Heart left ventricle (tissue), 16 donors: ENCODE measurements around the gene LRRTM4. TPM values are rescaled to one million over a fixed set of nuclear protein-coding genes. Genes with fewer than 3 reads are reported as not detected.

Source experiments
- ATAC-seq, 4 donors: fragments of 200-7000 bp; cut with Tn5 transposase; one replicate each; pipeline ENCODE4 v1.9.1; 2020 to 2022; ENCODE audit warnings: moderate library complexity in 4 of 4, mild to moderate bottlenecking in 3 of 4, moderate number of reproducible peaks in 1 of 4
- DNase-seq, 5 donors: peaks; one replicate each; pipeline ENCODE4 v3.0.0-alpha.2; 2020
- H3K27ac ChIP-seq, 12 donors: fragments of 200-600 bp; sonication (generic) in 4 of 12; one replicate each; pipeline versions ENCODE4 v1.5.0 to v1.8.0; 2016 to 2022; ENCODE audit warnings: mild to moderate bottlenecking in 2 of 12
- H3K27me3 ChIP-seq, 9 donors: fragments of 200-600 bp; sonication (generic) in 2 of 9; one replicate each; pipeline versions ENCODE4 v1.5.1 to v1.8.0; 2016 to 2022; ENCODE audit warnings: mild to moderate bottlenecking in 3 of 9
- H3K36me3 ChIP-seq, 9 donors: fragments of 200-600 bp; sonication (generic) in 2 of 9; one replicate each; pipeline versions ENCODE4 v1.5.0 to v1.8.0; 2018 to 2022; ENCODE audit warnings: mild to moderate bottlenecking in 2 of 9
- H3K4me1 ChIP-seq, 12 donors: fragments of 200-600 bp; sonication (generic) in 4 of 12; one replicate each; pipeline versions ENCODE4 v1.5.0 to v1.8.0; 2016 to 2022; ENCODE audit warnings: mild to moderate bottlenecking in 3 of 12
- H3K4me3 ChIP-seq, 12 donors: fragments of 200-600 bp; sonication (generic) in 4 of 12; one replicate each; pipeline versions ENCODE4 v1.5.0 to v1.8.0; 2017 to 2022; ENCODE audit warnings: mild to moderate bottlenecking in 9 of 12, moderate library complexity in 4 of 12
- H3K9me3 ChIP-seq, 12 donors: fragments of 200-600 bp; sonication (generic) in 4 of 12; one replicate each; pipeline versions ENCODE4 v1.5.0 to v1.8.0; 2016 to 2022; ENCODE audit warnings: mild to moderate bottlenecking in 1 of 12
- CTCF ChIP-seq, 12 donors: fragments of 200-600 bp; sonication (generic) in 4 of 12; IDR thresholded peaks; one replicate each; pipeline versions ENCODE4 v1.5.0 to v1.8.0; 2018 to 2022; ENCODE audit warnings: antibody characterized with exemption in 12 of 12, mild to moderate bottlenecking in 5 of 12
- POLR2A ChIP-seq, 2 donors: fragments of 450-650 bp; IDR thresholded peaks; one replicate each; pipeline ENCODE4 v1.6.1; 2017; ENCODE audit warnings: antibody characterized with exemption in 2 of 2, mild to moderate bottlenecking in 2 of 2, moderate library complexity in 2 of 2
- WGBS, 4 donors: extraction: QIAGEN DNeasy Blood & Tissue Kit in 2 of 4; methylation state at CpG; one replicate each; pipeline versions ENCODE4 v1.1.5 to v1.1.7; 2013 to 2018; 5-methylcytosine and 5-hydroxymethylcytosine counted together
- intact Hi-C, 10 donors: fragments of 100-400 bp; cut with DNase I; formaldehyde crosslinking; loops; one replicate each; pipeline versions ENCODE4 v1.11.1 to v1.14.2; 2022
- long read RNA-seq, 3 donors: library from polyadenylated mRNA; unstranded; transcript quantifications; one replicate each; pipeline ENCODE4 v2.0.0, GENCODE V29; 2020 to 2021
- polyA plus RNA-seq, 2 donors: library from polyadenylated mRNA; stranded (reverse); fragments of 200-250 nt; gene quantifications; one replicate each; pipeline ENCODE4 v1.2.3, GENCODE V29; 2013
- total RNA-seq, 9 donors: library from RNA; depleted of rRNA in 2 of 9; stranded (reverse); fragments of >200 nt in 2 of 9; fragmentation: NEBNext Ultra II Directional in 3 of 9; extraction: Animal tissue kit (Norgen Biotek cat#: 25700) in 3 of 9; gene quantifications; one replicate each; pipeline versions ENCODE4 v1.1.0 to v1.2.4, GENCODE V29; 2016 to 2023
- donor health status: ischemic (EF 13 %, LVEDD 7.1; RV severe dilation, severe dysfunction).
- donor health status: healthy with polysubstance abuse.
- donor health status: DM: no; HTN: yes; CAD: no.
- donor health status: DM: no; HTN: no; CAD: no.
- donor health status: ischemic (EF 25% LVEDD 6.9; RV normal size, moderate dysfunction).
- donor health status: ischemic (EF 25% LVEDD 5.7; RV mildly dilated, moderate dysfunction).
- donor health status: healthy.
- donor health status: DM: yes; HTN: yes; CAD: no.
- donor health status: ischemic (EF 35%, LVEDD 5.7; RV mildly dilated, moderate dysfunction).
- donor health status: nonischemic (EF 11% LVEDD 7.7; RV severe dilation, severe dysfunction).
- donor health status: DM: yes; HTN: yes; CAD: no.
- donor health status: PGD.
- donor health status: ischemic (EF 29% LVEDD 5.4; RV normal size, mild dysfunction).
- donor health status: nonischemic (EF 23%, LVEDD 6.1; RV moderate dilation, normal function).

Gene LRRTM4
- total RNA-seq (1 to 10 TPM in 2 of 9 donors, under 1 TPM in 6, not detected in 1; 0.38 to 1.3 (median 0.63) TPM), polyA plus RNA-seq (under 1 TPM; 0.15 to 0.17 TPM)
- long read RNA-seq, donor 1, result 0 reads
- long read RNA-seq, donor 2, partial matches to known transcripts, result 0 of 1 reads
- long read RNA-seq, donor 2, other reads (novel, unspliced or antisense), result 0 of 1 reads
- long read RNA-seq, donor 3, result 0 reads

GRCh38 chr2:77521931-77522470 lies at the start of gene LRRTM4:
TSS of gene LRRTM4 (minus strand) at chr2:77522376.
- TF ChIP-seq CTCF (IDR thresholded peaks at IDR 0.05) (peak in 8 of 12 donors; percentile 7 to 46 (median 30)), POLR2A (IDR thresholded peaks at IDR 0.05) (no peak)
- peak in 3 of 4 donors; percentile 79 to 97 (median 95) for ATAC-seq
- Histone ChIP-seq H3K4me3 (peak within 1 kb of the TSS in 8 of 12 donors; percentile 8 to 38 (median 28)), H3K27me3 (peaks cover 0 to 5% (median 0%) of the 10 kb centered on the region in 9 donors), H3K9me3 (no peaks in the 10 kb centered on the region), H3K36me3 (no peaks in the 10 kb centered on the region), H3K4me1 (no peaks in the 10 kb centered on the region), H3K27ac (no peak within 1 kb of the TSS)
- WGBS, 4 donors, result 4 to 6% (median 5%) methylated on average over 4 of the region's 4 CpGs
- peak in 3 of 5 donors; percentile 11 to 37 (median 31) for DNase-seq
- intact Hi-C loops, result loop anchor here in 6 of 10 donors (5.0 to 10.0 kb wide), 4 partner anchors 87 to 570 kb away; no protein-coding TSS in a partner anchor

GRCh38 chr2:77571545-77571944 lies 49.4 kb upstream of the LRRTM4 start:
- Histone ChIP-seq H3K4me3 (no peak overlapping the region), H3K4me1 (no peaks in the 10 kb centered on the region), H3K36me3 (no peaks in the 10 kb centered on the region), H3K27me3 (no peaks in the 10 kb centered on the region), H3K9me3 (peaks cover 0 to 2% (median 0%) of the 10 kb centered on the region in 12 donors), H3K27ac (no peak overlapping the region)
- DNase-seq (no peak), ATAC-seq (no peak)
- 53 to 80% (median 74%) methylated on average over 2 of the region's 2 CpGs for WGBS, 4 donors
- TF ChIP-seq POLR2A (IDR thresholded peaks at IDR 0.05), result no peak
- TF ChIP-seq CTCF (IDR thresholded peaks at IDR 0.05), result no peak
- intact Hi-C loops, result loop anchor here in 1 of 10 donors (10.0 kb wide), 1 partner anchor 653 kb away; no protein-coding TSS in a partner anchor

GRCh38 chr2:77567723-77568122 lies 45.5 kb upstream of the LRRTM4 start:
- TF ChIP-seq CTCF (IDR thresholded peaks at IDR 0.05) (no peak), POLR2A (IDR thresholded peaks at IDR 0.05) (no peak)
- Histone ChIP-seq H3K4me1 (no peaks in the 10 kb centered on the region), H3K27me3 (no peaks in the 10 kb centered on the region), H3K36me3 (no peaks in the 10 kb centered on the region), H3K4me3 (no peak overlapping the region), H3K9me3 (no peaks in the 10 kb centered on the region), H3K27ac (no peak overlapping the region)
- 39 to 59% (median 43%) methylated on average over 2 of the region's 2 CpGs for WGBS, 4 donors
- no peak for DNase-seq
- intact Hi-C loops, result loop anchor here in 1 of 10 donors (10.0 kb wide), 1 partner anchor 1097 kb away; no protein-coding TSS in a partner anchor
- no peak for ATAC-seq

GRCh38 chr2:77566582-77566981 lies 44.4 kb upstream of the LRRTM4 start:
- intact Hi-C loops, result loop anchor here in 1 of 10 donors (10.0 kb wide), 1 partner anchor 1098 kb away; no protein-coding TSS in a partner anchor
- H3K27ac ChIP-seq, result no peak overlapping the region
- TF ChIP-seq CTCF (IDR thresholded peaks at IDR 0.05) (no peak), POLR2A (IDR thresholded peaks at IDR 0.05) (no peak)
- H3K36me3 ChIP-seq, result no peaks in the 10 kb centered on the region
- no peak for DNase-seq
- 66 to 76% (median 70%) methylated on average over 3 of the region's 3 CpGs for WGBS, 4 donors
- ATAC-seq, result no peak
- H3K27me3 ChIP-seq, result no peaks in the 10 kb centered on the region
- no peaks in the 10 kb centered on the region for H3K4me1 ChIP-seq
- no peak overlapping the region for H3K4me3 ChIP-seq
- H3K9me3 ChIP-seq, result no peaks in the 10 kb centered on the region
